Left renal pelvis (tissue), 4 donors: Measurements from ENCODE around the gene BFAR. TPM values are rescaled to one million over a fixed set of nuclear protein-coding genes. Genes with fewer than 3 reads are reported as not detected.
"Not testable (repeated sequence)": the region's sequence is repeated elsewhere in the genome, so short reads cannot be mapped to it uniquely, and the experiment has no call there.

Experiments used
- DNase-seq, 4 donors: peaks; one replicate each; pipeline ENCODE4 v3.0.0-alpha.2; 2013; ENCODE audit warnings: low read depth in 4 of 4, low spot score in 3 of 4
- polyA plus RNA-seq, 4 donors: library from polyadenylated mRNA; unstranded; fragments of 120-200 nt; gene quantifications; one replicate each; pipeline ENCODE4 v1.2.1, GENCODE V29; 2013; ENCODE audit not compliant: insufficient read length in 4 of 4

Gene BFAR
- polyA plus RNA-seq, 4 donors: 50.6 to 72.9 (median 63.8) TPM

DNA sequence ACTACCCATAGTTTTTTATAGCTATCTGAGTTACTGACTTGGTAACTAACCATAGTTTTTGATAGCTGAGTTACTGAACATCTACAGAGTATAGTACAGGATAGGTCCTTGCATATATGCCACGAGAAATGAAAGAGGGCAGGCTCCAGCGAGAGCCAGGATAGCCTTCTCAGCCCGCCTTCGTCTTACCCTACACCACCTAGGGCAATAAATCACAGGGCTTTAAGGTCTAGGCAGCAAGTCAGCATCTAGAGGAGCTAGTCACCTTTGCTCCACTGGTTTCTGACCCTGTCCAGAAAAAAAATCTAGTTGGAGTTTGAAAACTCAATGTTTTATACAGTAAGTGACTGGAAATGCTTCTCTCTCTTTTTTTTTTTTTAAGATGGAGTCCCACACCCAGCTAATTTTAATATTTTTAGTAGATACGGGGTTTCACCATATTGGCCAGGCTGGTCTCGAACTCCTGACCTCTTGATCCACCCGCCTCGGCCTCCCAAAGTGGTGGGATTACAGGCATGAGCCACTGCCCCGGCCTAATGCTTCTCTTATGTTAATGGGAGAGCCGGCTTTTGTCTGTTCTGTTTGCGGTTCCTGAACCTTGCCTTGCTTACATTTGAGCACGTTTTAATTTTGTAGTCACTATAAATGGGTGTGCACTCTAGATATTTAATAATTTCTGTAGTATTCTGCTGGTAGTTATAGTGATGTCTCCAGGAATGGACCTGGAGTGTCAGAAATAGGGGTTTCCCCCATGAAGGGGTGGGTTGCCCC lies 2.8 kb downstream of the BFAR start:
- DNase-seq: no peak

DNA sequence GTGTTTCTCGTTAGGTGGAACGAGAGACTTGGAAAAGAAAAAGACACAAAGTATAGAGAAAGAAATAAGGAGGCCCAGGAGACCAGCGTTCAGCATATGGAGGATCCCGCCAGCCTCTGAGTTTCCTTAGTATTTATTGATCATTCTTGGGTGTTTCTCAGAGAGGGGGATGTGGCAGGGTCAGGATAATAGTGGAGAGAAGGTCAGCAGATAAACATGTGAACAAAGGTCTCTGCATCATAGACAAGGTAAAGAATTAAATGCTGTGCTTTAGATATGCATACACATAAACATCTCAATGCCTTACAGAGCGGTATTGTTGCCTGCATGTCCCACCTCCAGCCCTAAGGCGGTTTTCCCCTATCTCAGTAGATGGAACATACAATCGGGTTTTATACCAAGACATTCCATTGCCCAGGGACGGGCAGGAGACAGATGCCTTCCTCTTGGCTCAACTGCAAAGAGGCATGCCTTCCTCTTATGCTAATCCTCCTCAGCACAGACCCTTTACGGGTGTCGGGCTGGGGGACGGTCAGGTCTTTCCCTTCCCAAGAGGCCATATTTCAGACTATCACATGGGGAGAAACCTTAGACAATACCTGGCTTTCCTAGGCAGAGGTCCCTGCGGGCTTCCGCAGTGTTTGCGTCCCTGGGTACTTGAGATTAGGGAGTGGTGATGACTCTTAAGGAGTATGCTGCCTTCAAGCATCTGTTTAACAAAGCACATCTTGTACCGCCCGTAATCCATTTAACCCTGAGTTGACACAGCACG lies 3.6 kb downstream of the BFAR start:
- DNase-seq: not testable (repeated sequence)

DNA sequence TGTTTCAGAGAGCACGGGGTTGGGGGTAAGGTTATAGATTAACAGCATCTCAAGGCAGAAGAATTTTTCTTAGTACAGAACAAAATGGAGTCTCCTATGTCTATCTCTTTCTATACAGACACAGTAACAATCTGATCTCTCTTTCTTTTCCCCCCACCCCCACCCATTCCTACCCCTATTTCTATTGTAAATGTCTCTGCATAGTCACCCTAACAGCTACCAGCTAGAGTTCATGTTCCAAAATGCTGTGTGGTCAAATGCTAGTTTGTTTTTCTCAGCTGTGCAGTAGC lies 4.1 kb downstream of the BFAR start:
- not testable (repeated sequence) for DNase-seq

DNA sequence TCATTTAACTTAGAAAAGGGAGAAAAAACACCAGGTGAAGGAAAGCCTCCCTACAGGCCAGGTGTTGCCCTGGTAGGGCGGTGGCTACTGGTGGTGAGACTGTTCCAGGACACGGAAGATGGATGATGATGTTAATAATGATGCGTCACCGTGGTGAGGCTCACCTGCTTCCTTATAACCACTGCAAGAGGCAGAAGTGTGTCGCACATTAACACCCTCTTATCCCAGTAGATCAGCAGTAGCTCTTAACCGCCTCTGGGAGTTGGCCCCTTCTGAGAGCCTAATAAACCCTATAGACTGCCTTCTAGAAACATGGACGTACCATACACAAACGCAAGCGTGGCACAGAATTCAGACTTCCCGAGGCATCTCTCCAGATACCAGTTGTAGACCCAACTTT lies 7.8 kb downstream of the BFAR start:
- DNase-seq: no peak

DNA sequence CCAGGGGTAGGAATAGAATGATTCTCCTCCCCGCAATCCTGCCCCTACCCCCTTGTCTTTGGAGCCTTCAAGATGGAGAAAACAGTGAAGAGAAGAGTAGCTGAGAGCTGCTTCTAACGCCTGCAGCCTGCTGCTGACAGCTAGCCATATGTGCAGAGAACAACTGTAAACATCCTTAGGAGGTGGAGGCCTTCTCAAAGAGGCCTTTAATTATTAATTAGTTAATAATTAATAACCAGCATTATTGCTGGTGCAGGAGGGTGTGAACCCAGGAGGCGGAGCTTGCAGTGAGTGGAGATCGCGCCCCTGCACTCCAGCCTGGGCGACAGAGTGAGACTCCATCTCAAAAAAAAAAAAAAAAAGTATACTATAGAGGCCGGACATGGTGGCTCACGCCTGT lies 8.5 kb downstream of the BFAR start:
- no peak for DNase-seq

DNA sequence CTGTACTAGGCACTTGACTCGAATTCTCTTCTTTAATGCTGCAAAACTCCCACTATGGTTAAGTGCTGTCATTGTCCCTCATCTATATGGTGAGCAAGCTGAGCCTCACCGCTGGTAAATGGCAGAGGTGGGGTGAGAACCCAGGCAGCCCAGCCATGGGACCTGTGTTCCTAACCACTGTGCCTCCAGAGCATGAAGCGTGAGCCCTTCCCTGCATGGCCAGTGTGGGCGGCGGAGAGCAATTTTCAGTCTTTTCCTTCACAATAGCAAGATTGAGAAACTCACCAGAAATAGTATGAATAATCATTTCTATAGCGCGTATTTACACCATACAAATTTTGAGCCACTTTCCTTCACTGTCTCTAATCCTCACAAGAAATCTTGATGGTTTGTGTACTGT lies 9.2 kb downstream of the BFAR start:
- DNase-seq: no peak

DNA sequence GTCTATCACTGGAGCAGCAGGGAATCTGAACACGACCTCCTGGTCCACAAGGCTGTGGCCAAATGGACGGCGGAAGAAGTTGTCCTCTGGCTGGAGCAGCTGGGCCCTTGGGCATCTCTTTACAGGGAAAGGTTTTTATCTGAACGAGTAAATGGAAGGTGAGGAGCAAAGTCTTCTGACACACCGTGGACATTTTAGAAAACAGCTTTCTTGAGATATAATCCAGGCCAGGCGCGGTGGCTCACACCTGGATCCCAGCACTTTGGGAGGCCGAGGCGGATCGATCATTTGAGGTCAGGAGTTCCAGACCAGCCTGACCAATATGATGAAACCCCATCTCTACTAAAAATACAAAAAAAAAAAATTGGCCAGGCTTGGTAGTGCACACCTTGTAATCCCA lies 17.1 kb downstream of the BFAR start:
- DNase-seq: no peak

DNA sequence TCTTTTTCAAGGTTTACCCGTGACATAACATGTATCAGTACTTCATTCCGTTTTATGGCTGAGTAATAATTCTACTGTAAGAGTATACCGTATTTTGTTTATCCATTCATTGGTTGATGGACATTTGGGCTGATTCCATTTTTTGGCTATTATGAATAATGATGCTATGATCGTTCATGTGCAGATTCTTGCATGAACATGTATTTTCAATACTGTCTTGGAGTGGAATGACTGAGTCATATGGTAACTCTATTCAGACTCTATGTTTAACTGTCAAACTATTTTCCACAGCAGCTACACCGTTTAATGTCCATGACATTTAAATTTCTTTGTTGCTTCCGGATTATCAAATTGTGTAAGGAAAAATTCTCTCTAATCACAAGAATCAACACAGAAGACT lies 17.9 kb downstream of the BFAR start:
- no peak for DNase-seq

DNA sequence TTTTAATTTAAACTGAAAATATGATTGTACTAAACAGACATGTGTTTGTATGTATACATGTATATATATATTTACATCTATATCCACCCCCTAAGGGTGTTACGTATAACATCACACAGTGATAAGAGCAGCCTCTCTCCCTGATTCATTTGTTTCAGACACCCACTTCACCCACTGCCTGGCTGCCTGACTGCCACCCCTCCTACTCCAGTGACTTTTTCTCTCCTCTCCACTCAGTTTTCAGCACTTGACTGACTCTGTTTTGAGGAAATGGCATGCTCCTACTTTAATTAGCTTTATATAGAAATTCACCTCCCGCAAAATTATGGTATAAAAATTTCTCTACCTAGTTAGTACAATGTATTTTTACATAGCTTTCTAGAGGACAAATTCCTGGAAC lies 20.0 kb downstream of the BFAR start:
- no peak for DNase-seq

DNA sequence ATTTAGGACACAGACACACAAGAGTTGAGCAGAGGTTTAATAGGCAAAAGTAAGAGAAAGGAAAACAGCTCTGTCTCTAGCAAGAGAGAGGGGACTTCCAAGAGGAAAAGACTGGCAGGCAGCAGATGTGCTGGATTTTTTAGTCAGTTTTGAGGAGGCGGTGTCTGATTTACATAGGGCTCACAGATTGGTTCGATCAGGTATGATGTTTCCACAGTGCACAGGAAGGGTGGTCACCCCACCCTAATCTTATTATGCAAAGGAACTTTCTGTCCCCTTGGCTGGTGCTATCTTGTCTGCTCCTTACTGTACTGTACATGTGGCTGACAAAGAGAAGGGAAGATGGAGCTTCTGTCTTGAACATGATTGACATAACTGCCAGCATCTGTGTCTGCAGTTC lies 25.3 kb downstream of the BFAR start:
- no peak for DNase-seq

DNA sequence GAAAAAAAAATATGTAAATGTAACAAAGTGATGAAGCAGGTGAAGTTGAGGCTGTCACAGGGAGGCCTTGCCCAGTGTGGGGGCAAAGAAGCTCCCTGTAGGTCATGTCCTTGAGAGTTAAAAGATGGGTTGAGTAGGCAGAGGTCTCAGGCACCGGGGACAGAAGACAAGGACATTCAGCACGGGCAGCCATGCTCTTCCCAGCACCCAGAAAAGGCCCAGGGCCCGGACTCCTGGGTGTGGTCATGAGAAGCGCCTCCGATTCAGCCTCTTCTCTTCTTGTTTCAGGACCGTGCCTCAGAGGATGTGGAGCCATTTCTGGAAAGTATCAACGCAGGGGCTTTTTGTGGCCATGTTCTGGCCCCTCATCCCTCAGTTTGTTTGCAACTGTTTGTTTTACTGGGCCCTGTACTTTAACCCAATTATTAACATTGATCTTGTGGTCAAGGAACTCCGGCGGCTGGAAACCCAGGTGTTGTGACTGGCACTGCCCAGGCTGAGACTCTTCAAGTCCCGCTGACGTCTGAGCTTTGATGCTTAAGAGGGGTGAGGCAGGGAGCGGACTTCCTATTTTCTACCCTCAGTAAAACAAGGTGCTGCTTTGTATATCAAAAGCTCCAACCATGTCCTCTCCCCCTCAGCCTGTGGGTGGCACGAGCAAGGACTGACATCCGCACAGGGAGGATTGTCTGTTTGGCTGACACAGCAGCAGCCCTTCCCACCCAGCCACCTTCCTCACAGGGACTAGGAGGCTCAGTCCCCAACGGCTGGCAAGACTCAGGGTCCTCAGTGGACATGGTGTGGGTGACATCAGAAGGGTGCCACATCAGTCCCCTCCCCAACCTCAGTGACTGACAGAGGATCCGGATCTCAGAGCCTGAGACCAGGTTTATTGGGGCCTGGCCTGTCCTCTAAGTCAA lies 34.9 kb downstream of the BFAR start:
- no peak for DNase-seq

DNA sequence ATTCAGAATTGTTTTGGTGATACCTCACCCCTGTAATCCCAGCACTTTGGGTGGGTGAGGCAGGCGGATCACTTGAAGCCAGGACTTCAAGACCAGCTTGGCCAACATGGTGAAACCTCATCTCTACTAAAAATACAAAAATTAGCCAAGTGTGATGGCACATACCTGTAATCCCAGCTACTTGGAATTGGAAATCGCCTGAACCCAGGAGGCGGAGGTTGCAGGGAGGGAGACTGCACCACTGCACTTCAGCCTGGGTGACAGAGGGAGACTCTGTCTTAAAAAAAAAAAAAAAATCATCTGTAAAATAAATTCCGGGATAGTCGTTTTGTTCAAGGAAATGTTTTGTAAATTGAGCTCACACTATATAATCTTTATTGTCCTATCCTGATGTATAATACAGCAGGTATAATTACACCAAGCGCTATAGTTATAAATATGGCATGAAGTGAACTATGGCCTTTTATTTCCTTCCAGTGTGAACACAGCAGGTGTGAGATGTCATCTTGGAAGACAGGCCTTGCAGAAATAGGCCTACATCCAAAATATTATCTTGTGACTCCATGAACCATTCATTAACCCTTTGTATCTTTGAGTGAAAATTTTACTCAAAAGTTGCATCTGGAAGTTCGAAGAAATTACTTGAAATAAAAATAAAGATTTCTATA lies 35.9 kb downstream of the BFAR start:
- no peak for DNase-seq

DNA sequence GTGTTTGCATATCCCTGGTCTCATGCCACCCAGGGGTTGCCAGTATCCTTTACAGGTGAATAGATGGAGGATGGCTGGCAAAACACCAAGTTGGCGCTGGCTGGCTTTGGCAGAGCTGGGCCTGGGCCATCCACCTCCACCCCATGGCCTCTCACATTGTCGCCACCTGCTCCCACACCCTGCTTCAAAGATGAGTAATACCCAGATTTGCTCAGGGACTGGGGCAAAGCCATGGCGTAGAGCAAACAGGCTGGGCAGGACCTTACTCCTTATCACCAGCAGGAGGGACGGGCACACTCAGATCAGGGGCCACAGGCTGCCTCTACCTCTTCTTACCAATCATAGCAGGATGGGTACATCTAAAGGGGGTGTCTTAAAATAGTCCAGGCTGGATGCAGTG lies 37.0 kb downstream of the BFAR start:
- no peak for DNase-seq

DNA sequence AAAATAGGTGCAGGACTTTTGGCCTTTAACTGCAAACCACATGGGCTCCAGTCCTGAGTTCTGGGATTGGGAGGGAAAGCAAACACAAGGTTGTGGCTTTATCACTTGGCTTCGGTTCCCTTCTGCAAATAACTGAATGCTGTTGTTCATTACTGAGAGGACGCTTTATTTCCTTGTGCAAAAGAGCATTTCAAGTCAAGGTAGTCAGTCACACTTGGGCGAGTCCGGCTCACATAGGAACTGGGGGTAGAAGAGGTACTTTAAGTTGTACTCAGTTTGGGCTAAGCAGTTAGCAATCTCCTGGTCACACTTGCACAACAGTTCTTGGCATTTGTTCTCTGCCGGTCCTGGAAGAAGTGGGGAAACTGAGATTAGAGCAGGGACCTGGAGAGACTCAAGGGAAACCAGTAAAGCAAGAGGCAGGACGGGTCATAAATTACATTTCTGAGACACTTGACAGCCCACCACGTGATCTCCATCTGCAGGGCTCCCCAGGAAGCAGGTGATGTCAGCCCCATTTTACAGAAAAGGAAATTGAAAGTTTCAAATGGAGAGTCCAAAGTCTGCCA lies 39.7 kb downstream of the BFAR start:
- no peak for DNase-seq

DNA sequence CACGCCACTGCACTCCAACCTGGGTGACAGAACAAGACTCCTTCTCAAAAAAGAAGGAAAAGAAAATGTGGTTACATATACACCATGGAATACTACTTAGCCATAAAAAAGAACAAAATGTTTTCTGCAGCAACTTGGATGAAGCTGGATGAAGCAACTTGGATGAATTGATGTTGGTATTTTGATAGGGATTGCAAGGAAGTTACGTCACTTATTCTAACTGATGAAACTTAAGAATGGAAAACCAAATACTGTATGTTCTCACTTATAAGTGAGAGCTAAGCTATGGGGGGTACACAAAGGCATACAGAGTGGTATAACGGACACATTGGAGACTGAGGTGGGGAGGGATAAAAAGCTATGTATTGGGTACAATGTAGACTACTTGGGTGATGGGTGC lies 43.9 kb downstream of the BFAR start:
- DNase-seq: no peak

DNA sequence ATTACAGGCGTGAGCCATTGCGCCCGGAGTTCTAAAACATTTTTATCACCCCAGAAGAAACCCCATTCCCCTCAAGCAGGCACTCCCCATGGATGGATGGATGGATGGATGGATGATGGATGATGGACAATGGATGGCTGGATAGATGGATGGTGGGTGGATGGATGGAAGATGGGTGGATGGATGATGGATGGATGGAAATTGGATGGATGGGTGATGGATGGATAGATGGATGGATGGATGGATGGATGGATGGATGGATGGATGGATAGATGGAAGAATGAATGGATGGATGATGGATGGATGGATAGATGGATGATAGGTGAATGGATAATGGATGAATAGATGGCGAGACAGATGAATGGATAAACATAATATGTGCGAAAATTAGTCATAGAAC lies 44.9 kb downstream of the BFAR start:
- DNase-seq: no peak

DNA sequence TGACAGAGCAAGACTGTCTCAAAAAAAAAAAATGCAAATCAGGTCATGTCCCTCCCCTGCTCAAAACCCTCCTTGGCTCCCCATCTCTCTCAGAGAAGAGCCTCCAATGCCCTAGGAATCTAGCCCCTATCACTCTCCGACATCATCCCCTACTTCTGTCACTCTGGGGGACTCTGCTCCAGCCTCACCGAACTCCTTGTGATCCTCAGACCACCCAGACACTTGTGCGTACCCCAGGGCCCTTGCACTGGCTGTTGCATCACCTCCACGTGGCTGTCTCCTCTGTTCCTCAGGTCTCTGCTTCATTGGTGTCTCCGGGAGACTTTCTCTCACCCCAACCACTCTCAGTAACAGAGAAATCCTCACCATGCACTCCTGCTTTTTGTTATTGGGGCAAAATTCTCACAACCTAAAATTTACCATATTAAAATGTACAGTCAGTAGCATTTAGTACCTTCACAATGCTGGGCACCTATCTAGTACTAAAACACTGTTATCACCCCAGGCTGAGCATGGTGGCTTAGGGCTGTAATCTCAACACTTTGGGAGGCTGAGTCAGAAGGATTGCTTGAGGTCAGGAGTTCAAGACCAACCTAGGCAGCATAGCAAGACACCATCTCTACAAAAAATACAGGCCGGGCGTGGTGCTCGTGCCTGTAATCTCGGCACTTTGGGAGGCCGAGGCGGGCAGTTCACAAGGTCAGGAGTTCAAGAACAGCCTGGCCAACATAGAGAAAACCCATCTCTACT lies 46.2 kb downstream of the BFAR start:
- DNase-seq: no peak

DNA sequence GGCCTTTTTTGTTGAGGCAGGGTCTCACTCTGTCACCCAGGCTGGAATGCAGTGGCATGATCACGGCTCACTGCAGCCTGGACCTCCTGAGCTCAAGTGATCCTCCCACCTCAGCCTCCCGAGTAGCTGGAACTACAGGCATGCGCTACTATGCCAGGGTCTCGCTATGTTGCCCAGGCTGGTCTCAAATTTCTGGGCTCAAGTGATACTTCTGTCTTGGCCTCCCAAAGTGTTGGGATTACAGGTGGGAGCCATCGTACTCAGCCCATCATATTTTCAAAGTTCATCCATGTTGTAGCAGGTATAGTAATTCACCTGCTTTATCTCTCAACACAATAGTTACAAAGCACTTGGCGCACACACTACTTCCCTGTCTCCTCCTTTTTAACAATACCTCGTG lies 47.6 kb downstream of the BFAR start:
- DNase-seq: not testable (repeated sequence)

DNA sequence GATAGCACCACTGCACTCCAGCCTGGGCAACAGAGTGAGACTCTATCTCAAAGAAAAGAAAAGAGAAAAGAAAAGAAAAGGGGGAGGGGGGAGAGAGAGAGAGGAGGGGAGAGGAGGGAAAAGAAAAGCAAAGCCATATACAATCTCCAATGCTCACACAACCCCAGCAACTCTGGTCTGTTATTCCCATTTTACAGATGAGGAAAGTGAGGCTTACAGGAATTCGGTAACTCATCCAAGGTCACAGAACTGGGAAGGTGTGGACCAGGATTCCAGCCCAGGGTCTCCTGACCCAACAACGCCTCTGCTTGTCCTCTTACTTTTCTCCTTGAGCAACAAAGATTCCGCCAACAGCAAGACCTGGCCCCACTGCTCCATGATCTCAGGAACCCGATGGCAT lies 48.4 kb downstream of the BFAR start:
- DNase-seq: no peak

DNA sequence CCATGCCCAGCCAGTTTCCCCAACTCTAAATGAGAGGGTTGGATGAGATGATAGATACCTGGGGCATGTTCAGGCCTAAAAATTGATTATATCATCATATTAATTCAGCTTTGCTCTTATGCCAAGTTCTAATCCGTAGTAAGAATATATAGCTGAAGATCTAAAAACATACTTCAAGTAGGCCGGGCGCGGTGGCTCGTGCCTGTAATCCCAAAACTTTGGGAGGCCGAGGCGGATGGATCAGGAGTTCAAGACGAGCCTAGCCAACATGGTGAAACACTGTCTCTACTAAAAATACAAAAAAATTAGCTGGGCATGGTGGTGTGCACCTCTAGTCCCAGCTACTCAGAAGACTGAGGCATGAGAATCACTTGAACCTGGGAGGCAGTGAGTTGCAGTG lies 49.4 kb downstream of the BFAR start:
- DNase-seq: no peak
